ENCODE results near the gene EML4. TPM values are rescaled to one million over a fixed set of nuclear protein-coding genes. Genes with fewer than 3 reads are reported as not detected.

Gene EML4
- polyA plus RNA-seq, 1 of the 3 experiments (the other 2 are of a cell fraction), result 35.0 TPM

DNA sequence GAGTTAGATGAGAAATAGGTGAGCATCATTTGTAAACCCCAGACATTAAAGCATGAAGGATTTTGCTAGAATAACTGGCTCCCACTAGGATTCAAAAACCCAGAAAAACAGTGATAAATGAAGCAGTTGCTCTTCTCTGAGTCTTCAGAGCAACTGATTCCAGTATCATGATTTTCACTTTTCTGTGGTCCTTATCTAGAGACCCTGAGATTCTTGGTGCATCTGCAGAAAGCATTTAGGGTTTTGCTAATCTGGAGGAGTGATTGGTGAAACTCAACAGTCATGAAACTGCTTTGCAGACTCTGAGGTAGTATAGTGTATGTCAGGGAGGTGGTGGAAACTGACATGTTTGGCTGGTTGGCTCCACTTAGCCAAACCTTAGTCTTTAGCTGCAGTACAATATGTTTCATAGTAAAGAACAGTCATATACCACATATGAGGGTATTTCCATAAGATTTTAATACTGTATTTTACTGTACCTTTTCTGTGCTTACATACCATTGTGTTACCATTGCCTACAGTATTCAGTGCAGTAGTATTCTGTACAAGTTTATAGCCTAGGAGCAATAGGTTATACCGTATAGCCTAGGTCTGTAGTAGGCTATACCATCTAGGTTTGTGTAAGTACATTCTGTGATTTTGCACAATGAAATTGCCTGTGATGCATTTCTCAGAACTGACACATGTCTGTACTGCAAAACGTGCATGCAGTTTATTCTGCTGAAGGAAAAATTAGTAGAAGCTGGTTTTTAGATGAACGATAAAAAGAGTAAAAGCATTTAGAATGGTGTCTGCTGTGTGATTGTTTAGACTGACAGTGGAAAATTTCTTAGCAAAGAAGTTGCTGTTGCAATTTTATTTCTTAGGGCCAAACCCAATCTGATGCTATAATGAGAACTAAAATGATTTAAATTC, 23.8 kb downstream of the EML4 start:
- Histone ChIP-seq H3K36me3 (replicated peaks in 1 of 2; ENCODE audit: control insufficient read depth in 1 of 2, insufficient read depth in 2 of 2, low read length in 1 of 2) (no peaks in the 10 kb centered on the region), H3K9ac (0 out of 2 replicates have a peak overlapping the region, but pooled peaks have one; percentile 2), H4K20me1 (ENCODE audit: insufficient read depth) (peaks cover 10% of the 10 kb centered on the region), H3K4me3 (ENCODE audit: low read depth in 2 of 2, low read length in 1 of 2) (no peak overlapping the region), H3K9me3 (no peaks in the 10 kb centered on the region), H3K27ac (ENCODE audit: low read depth in 2 of 2, low read length in 1 of 2) (peak overlapping the region; percentile 32 to 50; a peak in 3 of 4 replicates), H2AFZ (ENCODE audit: low read depth) (no peak overlapping the region), H3F3A (replicated peaks; ENCODE audit: insufficient read depth) (peaks cover 8% of the 10 kb centered on the region), H3K27me3 (ENCODE audit: insufficient read depth) (no peaks in the 10 kb centered on the region), H3K79me2 (ENCODE audit: insufficient read depth) (peaks cover 96% of the 10 kb centered on the region), H3K9me2 (no peaks in the 10 kb centered on the region), H3K4me1 (ENCODE audit: control insufficient read depth in 1 of 2, insufficient read depth in 2 of 2, low read depth in 1 of 2, low read length in 1 of 2) (peaks cover 27 to 31% of the 10 kb centered on the region in 2 experiments; a peak in 3 of 4 replicates), H3K4me2 (peak overlapping the region; percentile 14; the same call in 1 of the 2 replicates)
- ChIA-PET CTCF (interaction anchor here (0.5 to 5.0 kb wide), 5 partner anchors 11 to 471 kb away, joined by 3 to 34 read pairs (median 3); no protein-coding TSS in a partner anchor), POLR2A (no interaction called here)
- WGBS (ENCODE audit: low lambda C conversion rate), result 26% methylated on average over 3 of the region's 3 CpGs
- TF ChIP-seq MXI1 (IDR thresholded peaks at IDR 0.05; ENCODE audit: low read depth, low read length) (peak; percentile 79; the same call in 1 of the 2 replicates), GATA2 (CRISPR knock-in tag; IDR thresholded peaks at IDR 0.05) (peak; percentile 53), CHD2 (IDR thresholded peaks at IDR 0.05; ENCODE audit: low read length, partially characterized antibody) (peak; percentile 23), NRF1 (IDR thresholded peaks at IDR 0.05; ENCODE audit: low read depth, low read length) (no peak), EP300 (IDR thresholded peaks at IDR 0.05; ENCODE audit: borderline replicate concordance in 1 of 2, low read depth in 1 of 2, low read length in 1 of 2) (0 out of 4 replicates have a peak, but pooled peaks of 1 of the 2 experiments have one; percentile 11), EZH2phosphoT487 (IDR thresholded peaks at IDR 0.05; ENCODE audit: borderline replicate concordance, low read depth) (no peak)
- TF ChIP-seq, protein P1, sequence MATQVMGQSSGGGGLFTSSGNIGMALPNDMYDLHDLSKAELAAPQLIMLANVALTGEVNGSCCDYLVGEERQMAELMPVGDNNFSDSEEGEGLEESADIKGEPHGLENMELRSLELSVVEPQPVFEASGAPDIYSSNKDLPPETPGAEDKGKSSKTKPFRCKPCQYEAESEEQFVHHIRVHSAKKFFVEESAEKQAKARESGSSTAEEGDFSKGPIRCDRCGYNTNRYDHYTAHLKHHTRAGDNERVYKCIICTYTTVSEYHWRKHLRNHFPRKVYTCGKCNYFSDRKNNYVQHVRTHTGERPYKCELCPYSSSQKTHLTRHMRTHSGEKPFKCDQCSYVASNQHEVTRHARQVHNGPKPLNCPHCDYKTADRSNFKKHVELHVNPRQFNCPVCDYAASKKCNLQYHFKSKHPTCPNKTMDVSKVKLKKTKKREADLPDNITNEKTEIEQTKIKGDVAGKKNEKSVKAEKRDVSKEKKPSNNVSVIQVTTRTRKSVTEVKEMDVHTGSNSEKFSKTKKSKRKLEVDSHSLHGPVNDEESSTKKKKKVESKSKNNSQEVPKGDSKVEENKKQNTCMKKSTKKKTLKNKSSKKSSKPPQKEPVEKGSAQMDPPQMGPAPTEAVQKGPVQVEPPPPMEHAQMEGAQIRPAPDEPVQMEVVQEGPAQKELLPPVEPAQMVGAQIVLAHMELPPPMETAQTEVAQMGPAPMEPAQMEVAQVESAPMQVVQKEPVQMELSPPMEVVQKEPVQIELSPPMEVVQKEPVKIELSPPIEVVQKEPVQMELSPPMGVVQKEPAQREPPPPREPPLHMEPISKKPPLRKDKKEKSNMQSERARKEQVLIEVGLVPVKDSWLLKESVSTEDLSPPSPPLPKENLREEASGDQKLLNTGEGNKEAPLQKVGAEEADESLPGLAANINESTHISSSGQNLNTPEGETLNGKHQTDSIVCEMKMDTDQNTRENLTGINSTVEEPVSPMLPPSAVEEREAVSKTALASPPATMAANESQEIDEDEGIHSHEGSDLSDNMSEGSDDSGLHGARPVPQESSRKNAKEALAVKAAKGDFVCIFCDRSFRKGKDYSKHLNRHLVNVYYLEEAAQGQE (IDR thresholded peaks at IDR 0.05; ENCODE audit: low read depth, low read length), result no peak
- DNase-seq, result no peak

DNA sequence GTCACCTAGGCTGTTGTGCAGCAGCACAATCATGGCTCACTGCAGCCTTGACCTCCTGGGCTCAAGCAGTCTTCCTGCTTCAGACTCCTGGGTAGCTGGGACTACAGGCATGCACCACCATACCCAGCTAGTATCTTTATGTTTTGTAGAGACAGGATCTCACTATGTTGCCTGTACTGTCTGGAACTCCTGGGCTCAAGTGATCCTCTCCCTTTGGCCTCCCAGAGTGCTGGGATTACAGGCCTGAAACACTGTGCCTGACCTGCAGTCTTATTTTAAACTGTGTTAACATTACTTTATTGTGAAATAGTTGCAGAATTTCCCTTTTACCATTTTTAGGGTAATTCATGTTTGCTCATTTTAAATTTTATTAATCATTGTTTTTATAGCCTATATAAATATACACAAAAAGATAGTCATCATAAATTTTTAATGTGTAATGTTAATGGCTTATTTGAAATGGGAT, 24.6 kb downstream of the EML4 start:
- no peaks in the 10 kb centered on the region for H3K36me3 ChIP-seq (replicated peaks in 1 of 2; ENCODE audit: control insufficient read depth in 1 of 2, insufficient read depth in 2 of 2, low read length in 1 of 2)
- H3K27me3 ChIP-seq (ENCODE audit: insufficient read depth), result no peaks in the 10 kb centered on the region
- POLR2A ChIA-PET, result no interaction called here
- TF ChIP-seq, protein P2, sequence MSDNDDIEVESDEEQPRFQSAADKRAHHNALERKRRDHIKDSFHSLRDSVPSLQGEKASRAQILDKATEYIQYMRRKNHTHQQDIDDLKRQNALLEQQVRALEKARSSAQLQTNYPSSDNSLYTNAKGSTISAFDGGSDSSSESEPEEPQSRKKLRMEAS (IDR thresholded peaks at IDR 0.05; ENCODE audit: low read depth), result no peak
- TF ChIP-seq GABPA (IDR thresholded peaks at IDR 0.05; ENCODE audit: low read depth) (no peak), FOSL2 (IDR thresholded peaks at IDR 0.05; ENCODE audit: borderline replicate concordance, low read depth) (no peak), RAD21 (IDR thresholded peaks at IDR 0.05; ENCODE audit: low read length) (no peak), SMC3 (IDR thresholded peaks at IDR 0.05; ENCODE audit: low read depth, low read length) (no peak), NFIC (IDR thresholded peaks at IDR 0.05; ENCODE audit: borderline replicate concordance) (no peak)
- TF ChIP-seq, protein P3, sequence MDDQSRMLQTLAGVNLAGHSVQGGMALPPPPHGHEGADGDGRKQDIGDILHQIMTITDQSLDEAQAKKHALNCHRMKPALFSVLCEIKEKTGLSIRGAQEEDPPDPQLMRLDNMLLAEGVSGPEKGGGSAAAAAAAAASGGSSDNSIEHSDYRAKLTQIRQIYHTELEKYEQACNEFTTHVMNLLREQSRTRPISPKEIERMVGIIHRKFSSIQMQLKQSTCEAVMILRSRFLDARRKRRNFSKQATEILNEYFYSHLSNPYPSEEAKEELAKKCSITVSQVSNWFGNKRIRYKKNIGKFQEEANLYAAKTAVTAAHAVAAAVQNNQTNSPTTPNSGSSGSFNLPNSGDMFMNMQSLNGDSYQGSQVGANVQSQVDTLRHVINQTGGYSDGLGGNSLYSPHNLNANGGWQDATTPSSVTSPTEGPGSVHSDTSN (IDR thresholded peaks at IDR 0.05), result no peak
- H3K27ac ChIP-seq (ENCODE audit: low read depth in 2 of 2, low read length in 1 of 2), result peak overlapping the region; percentile 32 to 50; a peak in 3 of 4 replicates
- H3K79me2 ChIP-seq (ENCODE audit: insufficient read depth), result peaks cover 96% of the 10 kb centered on the region
- no peak overlapping the region for H3K4me3 ChIP-seq (ENCODE audit: low read depth in 2 of 2, low read length in 1 of 2)
- no peaks in the 10 kb centered on the region for H3K9me3 ChIP-seq
- peak overlapping the region; percentile 14; the same call in 1 of the 2 replicates for H3K4me2 ChIP-seq
- DNase-seq, result no peak
- peaks cover 10% of the 10 kb centered on the region for H4K20me1 ChIP-seq (ENCODE audit: insufficient read depth)
- peaks cover 8% of the 10 kb centered on the region for H3F3A ChIP-seq (replicated peaks; ENCODE audit: insufficient read depth)
- H3K4me1 ChIP-seq (ENCODE audit: control insufficient read depth in 1 of 2, insufficient read depth in 2 of 2, low read depth in 1 of 2, low read length in 1 of 2), result peaks cover 27 to 31% of the 10 kb centered on the region in 2 experiments; a peak in 3 of 4 replicates
- CTCF ChIA-PET, result interaction anchor here (0.8 to 5.0 kb wide), 9 partner anchors 12 to 469 kb away, joined by 3 to 59 read pairs (median 3); no protein-coding TSS in a partner anchor
- no peak overlapping the region for H2AFZ ChIP-seq (ENCODE audit: low read depth)
- H3K9me2 ChIP-seq, result no peaks in the 10 kb centered on the region
- 0 out of 2 replicates have a peak overlapping the region, but pooled peaks have one; percentile 2 for H3K9ac ChIP-seq

All from SK-N-SH (cell line).